H9 (cell line): ENCODE results near the gene ZBTB16. TPM values are rescaled to one million over a fixed set of nuclear protein-coding genes. Genes with fewer than 3 reads are reported as not detected.

Experiments used
- DNase-seq: peaks from one replicate; pipeline ENCODE4 v3.0.0-alpha.2; 2017
- H2AFZ ChIP-seq: one replicate; pipeline ENCODE4 v1.6.1; 2013; ENCODE audit warnings: mild to moderate bottlenecking, low read length, control low read depth, moderate library complexity
- H2AK5ac ChIP-seq: 2 replicates; pipeline ENCODE4 v1.6.1; 2013; ENCODE audit warnings: low read length, control low read depth, mixed read lengths; ENCODE audit not compliant: insufficient read length
- H2BK120ac ChIP-seq: one replicate; pipeline ENCODE4 v1.6.1; 2013; ENCODE audit warnings: low read depth, mild to moderate bottlenecking, low read length, control low read depth, inconsistent platforms; ENCODE audit not compliant: poor library complexity, severe bottlenecking
- H2BK12ac ChIP-seq: 2 replicates; pipeline ENCODE4 v1.6.1; 2013; ENCODE audit warnings: low read length, control low read depth, mixed read lengths, low read depth; ENCODE audit not compliant: insufficient read length
- H2BK15ac ChIP-seq: 2 replicates; pipeline ENCODE4 v1.6.1; 2013; ENCODE audit warnings: low read depth, low read length, control low read depth
- H2BK20ac ChIP-seq: one replicate; pipeline ENCODE4 v1.6.1; 2013; ENCODE audit warnings: low read depth, mild to moderate bottlenecking, low read length, control low read depth, inconsistent platforms; ENCODE audit not compliant: poor library complexity, severe bottlenecking
- H2BK5ac ChIP-seq: 2 replicates; pipeline ENCODE4 v1.6.1; 2013; ENCODE audit warnings: low read length, control low read depth, mixed read lengths; ENCODE audit not compliant: insufficient read length
- H3K14ac ChIP-seq: 2 replicates; pipeline ENCODE4 v1.6.1; 2013; ENCODE audit warnings: low read length, control low read depth; ENCODE audit not compliant: insufficient read depth
- H3K18ac ChIP-seq: 2 replicates; pipeline ENCODE4 v1.6.1; 2013; ENCODE audit warnings: low read depth, mild to moderate bottlenecking, mixed read lengths, low read length, control low read depth; ENCODE audit not compliant: insufficient read length
- H3K23ac ChIP-seq: 2 replicates; pipeline ENCODE4 v1.6.1; 2013; ENCODE audit warnings: low read length, control low read depth, mixed read lengths, low read depth; ENCODE audit not compliant: insufficient read length
- H3K23me2 ChIP-seq: 2 replicates; pipeline ENCODE4 v1.6.1; 2013; ENCODE audit warnings: low read depth, mild to moderate bottlenecking, mixed read lengths, low read length, control low read depth; ENCODE audit not compliant: insufficient read length, poor library complexity, severe bottlenecking
- H3K27ac ChIP-seq: 2 replicates; pipeline ENCODE4 v1.5.1; 2013; ENCODE audit warnings: low read length, control low read depth, mixed read lengths, low read depth; ENCODE audit not compliant: insufficient read length
- H3K27me3 ChIP-seq: 2 replicates; pipeline ENCODE4 v1.6.1; 2013; ENCODE audit warnings: low read length, control low read depth, inconsistent platforms; ENCODE audit not compliant: insufficient read depth
- H3K4ac ChIP-seq: 2 replicates; pipeline ENCODE4 v1.6.1; 2013; ENCODE audit warnings: low read depth, mild to moderate bottlenecking, control low read depth, inconsistent platforms, low read length, moderate library complexity
- H3K4me1 ChIP-seq: 2 replicates; pipeline ENCODE4 v1.6.1; 2013; ENCODE audit warnings: low read length, control low read depth, inconsistent platforms; ENCODE audit not compliant: insufficient read depth
- H3K4me2 ChIP-seq: 2 replicates; pipeline ENCODE4 v1.6.1; 2013; ENCODE audit warnings: low read length, control low read depth, mixed read lengths; ENCODE audit not compliant: insufficient read length, insufficient read depth
- H3K56ac ChIP-seq: 2 replicates; pipeline ENCODE4 v1.6.1; 2013; ENCODE audit warnings: low read depth, mild to moderate bottlenecking, mixed read lengths, low read length, control low read depth; ENCODE audit not compliant: insufficient read length
- H3K79me1 ChIP-seq: 2 replicates; pipeline ENCODE4 v1.6.1; 2013; ENCODE audit warnings: low read depth, mild to moderate bottlenecking, moderate library complexity, low read length, control low read depth, inconsistent platforms; ENCODE audit not compliant: insufficient read depth, poor library complexity, severe bottlenecking
- H3K79me2 ChIP-seq: 2 replicates; pipeline ENCODE4 v1.6.1; 2013; ENCODE audit warnings: low read length, control low read depth, inconsistent platforms; ENCODE audit not compliant: insufficient read depth
- H3K9ac ChIP-seq: 2 replicates; pipeline ENCODE4 v1.6.1; 2013; ENCODE audit warnings: low read length, control low read depth, mixed read lengths; ENCODE audit not compliant: insufficient read length; ENCODE audit errors: extremely low read depth
- H3K9me3 ChIP-seq: one replicate; pipeline ENCODE4 v1.6.1; 2013; ENCODE audit warnings: low read depth, low read length, inconsistent platforms; ENCODE audit not compliant: control insufficient read depth
- H3T11ph ChIP-seq: one replicate; pipeline ENCODE4 v1.6.1; 2013; ENCODE audit warnings: mild to moderate bottlenecking, low read length, control low read depth, inconsistent platforms
- H4K20me1 ChIP-seq: one replicate; pipeline ENCODE4 v1.6.1; 2013; ENCODE audit not compliant: control insufficient read depth, insufficient read length, insufficient read depth
- H4K5ac ChIP-seq: 2 replicates; pipeline ENCODE4 v1.6.1; 2013; ENCODE audit warnings: low read depth, mild to moderate bottlenecking, mixed read lengths, low read length, control low read depth; ENCODE audit not compliant: insufficient read length
- H4K8ac ChIP-seq: replicated peaks from 2 replicates; pipeline ENCODE4 v1.6.1; 2013; ENCODE audit warnings: low read length, control low read depth, mixed read lengths, low read depth; ENCODE audit not compliant: insufficient read length
- H4K91ac ChIP-seq: 2 replicates; pipeline ENCODE4 v1.6.1; 2013; ENCODE audit warnings: low read depth, mild to moderate bottlenecking, moderate library complexity, mixed read lengths, low read length, control low read depth; ENCODE audit not compliant: insufficient read length
- H3K27ac Mint-ChIP-seq, 3 experiments: 2 replicates in 2 of 3; 3 replicates in 1 of 3; pipeline ENCODE4 v1.8.0; 2020 to 2021; ENCODE audit warnings: mixed read lengths in 3 of 3, mild to moderate bottlenecking in 1 of 3, moderate library complexity in 1 of 3
- H3K27me3 Mint-ChIP-seq: 2 replicates; pipeline ENCODE4 v1.8.0; 2021; ENCODE audit warnings: low read depth, mild to moderate bottlenecking, moderate library complexity, mixed read lengths
- H3K36me3 Mint-ChIP-seq, 3 experiments: 2 replicates in 2 of 3; 3 replicates in 1 of 3; pipeline ENCODE4 v1.8.0; 2020 to 2021; ENCODE audit warnings: low read depth in 3 of 3, mixed read lengths in 3 of 3; ENCODE audit not compliant: insufficient read depth in 1 of 3
- H3K4me1 Mint-ChIP-seq, 2 experiments: 2 replicates each; pipeline ENCODE4 v1.8.0; 2020; ENCODE audit warnings: mixed read lengths in 2 of 2
- H3K4me3 Mint-ChIP-seq, 2 experiments: 2 replicates in 1 of 2; 3 replicates in 1 of 2; pipeline ENCODE4 v1.8.0; 2020 to 2021; ENCODE audit warnings: mild to moderate bottlenecking in 2 of 2, mixed read lengths in 2 of 2, moderate library complexity in 1 of 2
- H3K9me3 Mint-ChIP-seq, 2 experiments: 2 replicates in 1 of 2; 3 replicates in 1 of 2; pipeline ENCODE4 v1.8.0; 2020; ENCODE audit warnings: mild to moderate bottlenecking in 2 of 2, mixed read lengths in 2 of 2, moderate library complexity in 1 of 2
- CTCF ChIP-seq: fragments of 200-600 bp; sonication (generic); conservative IDR thresholded peaks from 3 replicates; pipeline ENCODE4 v1.8.0; 2021; ENCODE audit warnings: antibody characterized with exemption, mild to moderate bottlenecking
- WGBS: extraction: QIAGEN DNeasy Blood & Tissue Kit; methylation state at CpG from one replicate; pipeline ENCODE4 v1.1.7; 2013; ENCODE audit warnings: missing lambda C conversion rate, low lambda C conversion rate, mixed read lengths; ENCODE audit not compliant: insufficient read length; ENCODE audit errors: extremely low coverage; 5-methylcytosine and 5-hydroxymethylcytosine counted together
- total RNA-seq: library from RNA; stranded (reverse); gene quantifications from 2 replicates; pipeline ENCODE4 v1.2.1, GENCODE V29; 2021

ZBTB16 gene
- total RNA-seq, 1 experiment from 2014 or later, result not detected

- no peak overlapping the region for H2BK15ac ChIP-seq
- H3K4me2 ChIP-seq, result no peak overlapping the region
- no peak overlapping the region for H4K8ac ChIP-seq
- H3K18ac ChIP-seq, result no peak overlapping the region
- H4K20me1 ChIP-seq, result no peaks in the 10 kb centered on the region
- H3K9ac ChIP-seq, result no peak overlapping the region
- no peaks in the 10 kb centered on the region for H3K79me1 ChIP-seq
- Mint-ChIP-seq H3K27ac (no peak overlapping the region), H3K4me1 (peaks cover 0 to 7% of the 10 kb centered on the region in 2 experiments; a peak in 2 of 4 replicates), H3K9me3 (no peaks in the 10 kb centered on the region), H3K4me3 (no peak overlapping the region), H3K27me3 (peaks cover 21% of the 10 kb centered on the region), H3K36me3 (no peaks in the 10 kb centered on the region)
- no peak overlapping the region for H2BK5ac ChIP-seq
- H3K79me2 ChIP-seq, result no peaks in the 10 kb centered on the region
- H3K56ac ChIP-seq, result no peak overlapping the region
- H2BK120ac ChIP-seq, result no peak overlapping the region
- H2AFZ ChIP-seq, result no peak overlapping the region
- no peak overlapping the region for H3K4ac ChIP-seq
- no peak overlapping the region for H2AK5ac ChIP-seq
- no peak overlapping the region for H2BK20ac ChIP-seq
- TF ChIP-seq CTCF, result no peak
- no peak overlapping the region for H2BK12ac ChIP-seq
- H3K4me1 ChIP-seq, result no peaks in the 10 kb centered on the region
- H3K9me3 ChIP-seq, result no peaks in the 10 kb centered on the region
- no peak overlapping the region for H3K27ac ChIP-seq
- H3T11ph ChIP-seq, result no peak overlapping the region
- WGBS, result no CpG with 5 or more reads among the region's 4 CpGs
- H4K5ac ChIP-seq, result no peak overlapping the region
- no peak overlapping the region for H4K91ac ChIP-seq
- H3K23me2 ChIP-seq, result no peaks in the 10 kb centered on the region
- DNase-seq, result no peak
- H3K23ac ChIP-seq, result no peak overlapping the region
- no peaks in the 10 kb centered on the region for H3K27me3 ChIP-seq
- no peak overlapping the region for H3K14ac ChIP-seq
Measured at GRCh38 chr11:114278342-114279065, 219.0 kb downstream of the ZBTB16 start.
